Gastrocnemius medialis (tissue), 4 donors: Measurements from ENCODE around the gene TTLL3.

ENCODE experiments used
- POLR2A ChIP-seq, 2 donors: fragments of 450-650 bp; IDR thresholded peaks; one replicate each; pipeline ENCODE4 v1.6.1; 2017; ENCODE audit warnings: antibody characterized with exemption in 2 of 2, mild to moderate bottlenecking in 2 of 2, moderate library complexity in 2 of 2
- TF ChIP-seq, protein P1 (sequence below), 5 experiments: fragments of 450-650 bp in 3 of 5; fragments of 200-600 bp in 2 of 5; sonication (generic) in 2 of 5; IDR thresholded peaks in 4 of 5; conservative IDR thresholded peaks in 1 of 5; 1 replicate in 4 of 5; 2 replicates in 1 of 5; pipeline ENCODE4 v1.5.1; 2016 to 2019; ENCODE audit warnings: antibody characterized with exemption in 5 of 5, mild to moderate bottlenecking in 3 of 5, moderate library complexity in 3 of 5

DNA sequence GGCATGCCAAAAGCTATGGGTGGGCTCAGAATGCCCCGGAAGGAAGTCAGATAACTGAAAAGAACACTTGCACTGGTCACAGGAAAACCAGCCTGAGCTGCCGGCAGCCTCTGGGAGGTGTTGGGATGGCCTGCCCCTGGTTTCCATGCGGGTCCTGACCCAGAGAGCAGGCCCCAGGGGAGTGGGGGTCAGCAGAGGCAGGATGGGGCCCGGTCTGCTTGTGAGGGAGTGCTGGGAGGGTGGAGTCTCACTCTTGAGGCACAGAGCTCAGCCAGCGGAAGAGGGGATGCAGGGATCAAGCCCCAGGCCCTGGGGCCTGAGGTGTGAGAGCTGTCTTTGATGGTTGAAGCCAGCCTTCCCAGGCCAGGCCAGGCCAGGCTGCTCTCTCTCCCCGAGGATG is 36.2 kb downstream of the TTLL3 start:
- TF ChIP-seq, protein P1, sequence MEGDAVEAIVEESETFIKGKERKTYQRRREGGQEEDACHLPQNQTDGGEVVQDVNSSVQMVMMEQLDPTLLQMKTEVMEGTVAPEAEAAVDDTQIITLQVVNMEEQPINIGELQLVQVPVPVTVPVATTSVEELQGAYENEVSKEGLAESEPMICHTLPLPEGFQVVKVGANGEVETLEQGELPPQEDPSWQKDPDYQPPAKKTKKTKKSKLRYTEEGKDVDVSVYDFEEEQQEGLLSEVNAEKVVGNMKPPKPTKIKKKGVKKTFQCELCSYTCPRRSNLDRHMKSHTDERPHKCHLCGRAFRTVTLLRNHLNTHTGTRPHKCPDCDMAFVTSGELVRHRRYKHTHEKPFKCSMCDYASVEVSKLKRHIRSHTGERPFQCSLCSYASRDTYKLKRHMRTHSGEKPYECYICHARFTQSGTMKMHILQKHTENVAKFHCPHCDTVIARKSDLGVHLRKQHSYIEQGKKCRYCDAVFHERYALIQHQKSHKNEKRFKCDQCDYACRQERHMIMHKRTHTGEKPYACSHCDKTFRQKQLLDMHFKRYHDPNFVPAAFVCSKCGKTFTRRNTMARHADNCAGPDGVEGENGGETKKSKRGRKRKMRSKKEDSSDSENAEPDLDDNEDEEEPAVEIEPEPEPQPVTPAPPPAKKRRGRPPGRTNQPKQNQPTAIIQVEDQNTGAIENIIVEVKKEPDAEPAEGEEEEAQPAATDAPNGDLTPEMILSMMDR (IDR thresholded peaks at IDR 0.05 in 4 of 5, conservative IDR thresholded peaks at IDR 0.05 in 1 of 5): no peak
- no peak for TF ChIP-seq POLR2A (IDR thresholded peaks at IDR 0.05)
